K562 (cell line): ENCODE measurements around the gene PPP1R10. TPM values are rescaled to one million over a fixed set of nuclear protein-coding genes. Genes with fewer than 3 reads are reported as not detected.

ENCODE experiments used
- CCNT2 ChIP-seq: IDR thresholded peaks from 2 replicates; pipeline ENCODE4 v1.6.1; 2011; ENCODE audit warnings: borderline replicate concordance, low read depth, mild to moderate bottlenecking, moderate library complexity, mixed read lengths, low read length; ENCODE audit not compliant: insufficient read length; ENCODE audit errors: extremely low read depth
- DIDO1 ChIP-seq: fragments of 450-650 bp; IDR thresholded peaks from 2 replicates; pipeline ENCODE4 v1.6.1; 2016; ENCODE audit warnings: low read depth, missing biosample characterization, missing genetic modification characterization
- EP300 ChIP-seq: IDR thresholded peaks from 2 replicates; pipeline ENCODE4 v1.6.1; 2012; ENCODE audit warnings: low read length, improper control_type of control experiment
- FOXK2 ChIP-seq, 2 experiments: fragments of 450-650 bp; IDR thresholded peaks in 1 of 2; conservative IDR thresholded peaks in 1 of 2; 2 replicates each; pipeline ENCODE4 v1.6.1; 2016; ENCODE audit warnings: low read depth in 2 of 2, mild to moderate bottlenecking in 1 of 2
- FOXO4 ChIP-seq: fragments of 450-650 bp; formaldehyde crosslinking; IDR thresholded peaks from 2 replicates; pipeline ENCODE4 v1.4.0; 2020; ENCODE audit warnings: mild to moderate bottlenecking, moderate library complexity
- HNRNPH1 ChIP-seq: fragments of 200-400 bp; formaldehyde crosslinking; optimal IDR thresholded peaks from 2 replicates; pipeline ENCODE3; 2017; ENCODE audit warnings: low read depth, mild to moderate bottlenecking, low read length, moderate library complexity
- HOMEZ ChIP-seq: fragments of 250-450 bp; sonication (Bioruptor Pico); IDR thresholded peaks from 2 replicates; pipeline ENCODE4 v1.4.0; 2020; ENCODE audit warnings: mild to moderate bottlenecking, moderate library complexity
- IRF9 ChIP-seq: fragments of 450-650 bp; IDR thresholded peaks from 2 replicates; pipeline ENCODE4 v1.6.1; 2016; ENCODE audit warnings: missing biosample characterization, missing genetic modification characterization
- JUND ChIP-seq, 2 experiments: IDR thresholded peaks; 2 replicates in 1 of 2; 3 replicates in 1 of 2; pipeline ENCODE4 v1.6.1; 2011; ENCODE audit warnings: borderline replicate concordance in 2 of 2, low read depth in 2 of 2, low read length in 2 of 2, improper control_type of control experiment in 1 of 2, missing biosample characterization in 1 of 2, missing genetic modification characterization in 1 of 2, missing genetic modification reagents in 1 of 2
- LEF1 ChIP-seq: fragments of 450-650 bp; IDR thresholded peaks from 2 replicates; pipeline ENCODE4 v1.6.1; 2016; ENCODE audit warnings: mild to moderate bottlenecking
- MCM2 ChIP-seq: fragments of 450-650 bp; IDR thresholded peaks from 2 replicates; pipeline ENCODE4 v1.6.1; 2017; ENCODE audit warnings: low read depth, mild to moderate bottlenecking
- NBN ChIP-seq: fragments of 450-650 bp; IDR thresholded peaks from 2 replicates; pipeline ENCODE4 v1.6.1; 2016; ENCODE audit warnings: low read depth, mild to moderate bottlenecking
- POU5F1 ChIP-seq: fragments of 150-350 bp; IDR thresholded peaks from 2 replicates; pipeline ENCODE4 v1.6.1; 2014; ENCODE audit warnings: borderline replicate concordance, low read length, low read depth, mild to moderate bottlenecking; ENCODE audit not compliant: partially characterized antibody
- PTBP1 ChIP-seq: fragments of 200-400 bp; formaldehyde crosslinking; IDR thresholded peaks from 2 replicates; pipeline ENCODE4 v1.6.1; 2017; ENCODE audit warnings: low read depth, low read length
- SNRNP70 ChIP-seq: fragments of 200-400 bp; formaldehyde crosslinking; optimal IDR thresholded peaks from 2 replicates; pipeline ENCODE3; 2017; ENCODE audit warnings: low read depth, low read length
- TEAD4 ChIP-seq, 2 experiments: sonication (generic) in 1 of 2; formaldehyde crosslinking in 1 of 2; IDR thresholded peaks; 2 replicates each; pipeline versions ENCODE4 v1.6.1 to v1.8.0; 2012 to 2022; ENCODE audit warnings: borderline replicate concordance in 1 of 2, inconsistent platforms in 1 of 2, low read length in 1 of 2, mild to moderate bottlenecking in 1 of 2, missing genetic modification reagents in 1 of 2
- WHSC1 ChIP-seq: IDR thresholded peaks from one replicate; pipeline ENCODE4 v1.6.1; 2012; ENCODE audit warnings: low read length, control low read depth, inconsistent platforms
- ZBED1 ChIP-seq: IDR thresholded peaks from 2 replicates; pipeline ENCODE4 v1.6.1; 2014
- ZFPM2 ChIP-seq: fragments of 250-450 bp; sonication (Bioruptor Pico); IDR thresholded peaks from 2 replicates; pipeline ENCODE4 v1.5.1; 2022; ENCODE audit warnings: mild to moderate bottlenecking
- ZNF146 ChIP-seq: IDR thresholded peaks from one replicate; pipeline ENCODE4 v1.6.1; 2018; ENCODE audit warnings: missing compliant biosample characterization; ENCODE audit not compliant: unreplicated experiment
- ZNF174 ChIP-seq: fragments of 250-450 bp; sonication (Bioruptor Pico); IDR thresholded peaks from 2 replicates; pipeline ENCODE4 v1.4.0; 2020; ENCODE audit warnings: mild to moderate bottlenecking
- ZNF274 ChIP-seq: IDR thresholded peaks from 2 replicates; pipeline ENCODE4 v1.6.1; 2011; ENCODE audit warnings: low read depth, mild to moderate bottlenecking, low read length, moderate library complexity, borderline replicate concordance
- ZNF444 ChIP-seq: fragments of 250-450 bp; sonication (Bioruptor Pico); IDR thresholded peaks from 2 replicates; pipeline ENCODE4 v1.4.0; 2020; ENCODE audit warnings: mild to moderate bottlenecking, moderate library complexity
- ZNF717 ChIP-seq: fragments of 250-450 bp; sonication (Bioruptor Pico); IDR thresholded peaks from 2 replicates; pipeline ENCODE4 v1.5.0; 2021
- ZSCAN32 ChIP-seq: fragments of 450-650 bp; formaldehyde crosslinking; IDR thresholded peaks from 2 replicates; pipeline ENCODE4 v1.4.0; 2020; ENCODE audit warnings: mild to moderate bottlenecking, moderate library complexity
- polyA plus RNA-seq, 8 experiments: library from polyadenylated mRNA; depleted of rRNA in 4 of 8; stranded (reverse) in 5 of 8; unstranded in 3 of 8; fragments of >200 nt; fragmentation: Nextera tagmentation in 2 of 8; fragmentation: Illumina TruSeq in 1 of 8; extraction: Ambion mirVana in 2 of 8; extraction: Trizol in 1 of 8; gene quantifications; 2 replicates each; pipeline versions ENCODE4 v1.2.1 to v1.2.3, GENCODE V29; 2011 to 2014; ENCODE audit warnings: inconsistent platforms in 1 of 8, missing spikeins in 1 of 8
- total RNA-seq, 7 experiments: library from RNA; depleted of rRNA in 6 of 7; stranded (reverse); fragments of >200 nt in 6 of 7; fragmentation: Illumina TruSeq in 2 of 7; extraction: Trizol in 2 of 7; gene quantifications; 2 replicates each; pipeline versions ENCODE4 v1.2.1 to v1.2.3, GENCODE V29; 2011 to 2021; ENCODE audit warnings: low replicate concordance in 1 of 7

PPP1R10 gene
- total and polyA plus RNA-seq, 9 of the 15 experiments (the other 6 are each of a cell fraction or from before 2014, with no cell fraction given), result 14.1 to 65.5 (median 32.6) TPM

- TF ChIP-seq FOXO4 (CRISPR knock-in tag) (0 out of 2 replicates have a peak, but pooled peaks have one; percentile 73), HOMEZ (CRISPR knock-in tag) (0 out of 2 replicates have a peak, but pooled peaks have one; percentile 61), ZNF174 (no peak), PTBP1 (no peak), WHSC1 (no peak), ZNF274 (no peak), JUND (IDR thresholded peaks at IDR 0.05; ENCODE audit: borderline replicate concordance, low read depth, low read length) (peak; percentile 65), JUND (tag; IDR thresholded peaks at IDR 0.05; ENCODE audit: borderline replicate concordance, low read depth, low read length) (peak; percentile 38; the same call in 1 of the 3 replicates), HNRNPH1 (no peak), ZFPM2 (CRISPR knock-in tag) (no peak), ZNF444 (CRISPR knock-in tag) (no peak), NBN (peak; percentile 54), IRF9 (tag) (no peak), FOXK2 (conservative IDR thresholded peaks at IDR 0.05 in 1 of 2, IDR thresholded peaks at IDR 0.05 in 1 of 2; ENCODE audit: low read depth in 2 of 2) (peak; percentile 98 to 99), ZNF146 (no peak), ZSCAN32 (CRISPR knock-in tag) (peak; percentile 72; the same call in 1 of the 2 replicates), POU5F1 (no peak), CCNT2 (peak; percentile 96), SNRNP70 (no peak), LEF1 (peak; percentile 94), DIDO1 (tag) (peak; percentile 96), ZBED1 (0 out of 2 replicates have a peak, but pooled peaks have one; percentile 15), EP300 (peak; percentile 41; the same call in 1 of the 2 replicates), ZNF717 (CRISPR knock-in tag) (no peak), TEAD4 (IDR thresholded peaks at IDR 0.05; ENCODE audit: low read length) (0 out of 2 replicates have a peak, but pooled peaks have one; percentile 7), TEAD4 (CRISPR knock-in tag; IDR thresholded peaks at IDR 0.05; ENCODE audit: borderline replicate concordance) (no peak), MCM2 (no peak)
Observed at GRCh38 chr6:30571075-30571761, 45.8 kb downstream of the PPP1R10 start, which contains the start of gene ABCF1 (continued).
